GM13977 (cell line): Measurements from ENCODE around the gene SSX2IP.
A peak's percentile ranks its signal among the peaks of the same experiment; 100 is the strongest.

Source experiments
- DNase-seq: peaks from one replicate; pipeline ENCODE4 v3.0.0; 2012; ENCODE audit warnings: low spot score
- CTCF ChIP-seq: IDR thresholded peaks from 2 replicates; pipeline ENCODE4 v1.5.1; 2012; ENCODE audit warnings: mild to moderate bottlenecking, control low read depth; ENCODE audit not compliant: insufficient read depth; ENCODE audit errors: extremely low read depth, missing control alignments
- in situ Hi-C: fragments of 300-500 bp; cut with MboI; formaldehyde crosslinking; loops from one replicate; pipeline ENCODE4 v1.12.0; 2022; ENCODE audit warnings: low sequenced_read_pairs, low pct_unique_long_range_greater_than_20kb, mixed read lengths, inconsistent platforms; ENCODE audit not compliant: unreplicated experiment

The SSX2IP gene

GRCh38 chr1:84624876-84625275 lies 65.4 kb downstream of the SSX2IP start:
- no peak for TF ChIP-seq CTCF
- in situ Hi-C loops = loop anchor here (10.0 to 25.0 kb wide), 3 partner anchors 120 to 488 kb away; partner anchors contain the start of gene PRKACB
- no peak for DNase-seq

- no peak for TF ChIP-seq CTCF
- in situ Hi-C loops = loop anchor here (10.0 to 25.0 kb wide), 3 partner anchors 123 to 484 kb away; partner anchors contain the start of gene PRKACB
- DNase-seq = no peak
These were observed 68.7 kb downstream of the SSX2IP start for GRCh38 chr1:84621553-84621952.

GRCh38 chr1:84620720-84621313 lies 69.4 kb downstream of the SSX2IP start:
- peak; percentile 85 for TF ChIP-seq CTCF
- peak; percentile 88 for DNase-seq
- in situ Hi-C loops = loop anchor here (10.0 to 25.0 kb wide), 3 partner anchors 124 to 484 kb away; partner anchors contain the start of gene PRKACB

GRCh38 chr1:84619383-84620102 lies 70.7 kb downstream of the SSX2IP start:
- peak; percentile 19 for DNase-seq
- in situ Hi-C loops = loop anchor here (10.0 to 25.0 kb wide), 3 partner anchors 125 to 482 kb away; partner anchors contain the start of gene PRKACB

GRCh38 chr1:84617349-84617748 lies 72.9 kb downstream of the SSX2IP start:
- no peak for DNase-seq
- in situ Hi-C loops = loop anchor here (25.0 kb wide), 2 partner anchors 330 to 480 kb away; partner anchors contain the start of gene PRKACB
- TF ChIP-seq CTCF = no peak

More at GRCh38 chr1:84619383-84620102, 70.7 kb downstream of the SSX2IP start:
- no peak for TF ChIP-seq CTCF

GRCh38 chr1:84615790-84616189 lies 74.5 kb downstream of the SSX2IP start:
- TF ChIP-seq CTCF = no peak
- in situ Hi-C loops = loop anchor here (25.0 kb wide), 2 partner anchors 328 to 478 kb away; partner anchors contain the start of gene PRKACB
- no peak for DNase-seq
